Activated gamma-delta T cell treated with Interleukin-2 at 50 U/mL for 16 hours (primary cell): ENCODE results near the gene ZNF418.
A peak's percentile ranks its signal among the peaks of the same experiment; 100 is the strongest.
"Not testable (repeated sequence)": the region's sequence is repeated elsewhere in the genome, so short reads cannot be mapped to it uniquely, and the experiment has no call there.

Source experiments
- DNase-seq: peaks from one replicate; pipeline ENCODE4 v3.0.0-alpha.2; 2020

ZNF418 gene

GRCh38 chr19:57934820-57935665, at the start of gene ZNF418:
Gene ZNF418 (minus strand): TSS chr19:57935402. CDS start chr19:57933822, 1,580 bp downstream.
- DNase-seq = peak; percentile 25

GRCh38 chr19:57978586-57979289, 43.5 kb upstream of the ZNF418 start:
- no peak for DNase-seq

- DNase-seq = no peak
These were observed 39.2 kb upstream of the ZNF418 start, which contains the start of gene C19orf18 for GRCh38 chr19:57974434-57974833. Gene C19orf18 (minus strand): TSS chr19:57974534. CDS start chr19:57974432, 102 bp downstream.

GRCh38 chr19:57964761-57965160, 29.6 kb upstream of the ZNF418 start:
- DNase-seq = no peak

- DNase-seq = no peak
These were observed 26.6 kb upstream of the ZNF418 start for GRCh38 chr19:57961785-57962184.

- no peak for DNase-seq
These were observed 19.8 kb upstream of the ZNF418 start for GRCh38 chr19:57954996-57955395.

GRCh38 chr19:57949702-57950101, 14.5 kb upstream of the ZNF418 start:
- DNase-seq = no peak

- DNase-seq = no peak
These were observed 14.1 kb upstream of the ZNF418 start for GRCh38 chr19:57949296-57949695.

GRCh38 chr19:57947419-57948134, 12.4 kb upstream of the ZNF418 start, which contains the start of gene ZNF256:
Gene ZNF256 (minus strand): TSS chr19:57947706. CDS start chr19:57947474, 232 bp downstream.
- DNase-seq = peak; percentile 84

GRCh38 chr19:57947088-57947418, 11.9 kb upstream of the ZNF418 start:
- DNase-seq = no peak

- no peak for DNase-seq
These were observed 11.1 kb upstream of the ZNF418 start for GRCh38 chr19:57946316-57946715.

GRCh38 chr19:57941593-57941992, 6.4 kb upstream of the ZNF418 start:
- DNase-seq = no peak

- no peak for DNase-seq
These were observed 529 bp upstream of the ZNF418 start for GRCh38 chr19:57935731-57936130.

- DNase-seq = no peak
These were observed 7.6 kb downstream of the ZNF418 start for GRCh38 chr19:57927587-57927986.

GRCh38 chr19:57916168-57916995, 18.8 kb downstream of the ZNF418 start, which contains the start of gene ZNF417:
Gene ZNF417 (minus strand): TSS chr19:57916592. CDS start chr19:57916411, 181 bp downstream.
- DNase-seq = peak; percentile 82

- no peak for DNase-seq
These were observed 20.7 kb downstream of the ZNF418 start for GRCh38 chr19:57914531-57914930.

GRCh38 chr19:57907394-57907793, 27.8 kb downstream of the ZNF418 start:
- DNase-seq = no peak

GRCh38 chr19:57905258-57905657, 29.9 kb downstream of the ZNF418 start:
- no peak for DNase-seq

GRCh38 chr19:57903618-57904184, 31.5 kb downstream of the ZNF418 start:
- no peak for DNase-seq

- no peak for DNase-seq
These were observed 34.9 kb downstream of the ZNF418 start for GRCh38 chr19:57900311-57900710.

- DNase-seq = not testable (repeated sequence)
These were observed 44.5 kb downstream of the ZNF418 start for GRCh38 chr19:57890706-57891105.
